ENCODE measurements around the gene NF1.

DNA sequence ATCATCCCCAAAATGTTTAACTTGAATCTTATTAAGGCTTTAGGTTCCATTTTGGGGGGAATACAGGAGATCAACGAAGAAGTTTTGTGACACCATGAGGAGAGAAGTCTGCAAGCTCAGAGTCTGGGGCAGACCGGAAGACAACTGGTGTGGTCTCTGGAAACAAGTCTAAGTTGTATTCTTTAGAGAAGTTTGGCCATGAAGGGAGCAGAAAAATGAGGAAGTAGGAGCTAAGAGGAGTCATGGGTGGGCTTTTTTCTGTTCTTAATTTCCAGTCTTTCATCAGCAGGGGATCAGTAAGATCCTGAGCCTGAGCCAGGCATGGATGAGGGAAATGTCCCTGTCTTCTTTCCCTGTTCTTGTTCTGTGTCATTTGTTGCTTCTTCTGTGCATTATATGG lies 35.8 kb upstream of the NF1 start:
- TF ChIP-seq, protein P1, sequence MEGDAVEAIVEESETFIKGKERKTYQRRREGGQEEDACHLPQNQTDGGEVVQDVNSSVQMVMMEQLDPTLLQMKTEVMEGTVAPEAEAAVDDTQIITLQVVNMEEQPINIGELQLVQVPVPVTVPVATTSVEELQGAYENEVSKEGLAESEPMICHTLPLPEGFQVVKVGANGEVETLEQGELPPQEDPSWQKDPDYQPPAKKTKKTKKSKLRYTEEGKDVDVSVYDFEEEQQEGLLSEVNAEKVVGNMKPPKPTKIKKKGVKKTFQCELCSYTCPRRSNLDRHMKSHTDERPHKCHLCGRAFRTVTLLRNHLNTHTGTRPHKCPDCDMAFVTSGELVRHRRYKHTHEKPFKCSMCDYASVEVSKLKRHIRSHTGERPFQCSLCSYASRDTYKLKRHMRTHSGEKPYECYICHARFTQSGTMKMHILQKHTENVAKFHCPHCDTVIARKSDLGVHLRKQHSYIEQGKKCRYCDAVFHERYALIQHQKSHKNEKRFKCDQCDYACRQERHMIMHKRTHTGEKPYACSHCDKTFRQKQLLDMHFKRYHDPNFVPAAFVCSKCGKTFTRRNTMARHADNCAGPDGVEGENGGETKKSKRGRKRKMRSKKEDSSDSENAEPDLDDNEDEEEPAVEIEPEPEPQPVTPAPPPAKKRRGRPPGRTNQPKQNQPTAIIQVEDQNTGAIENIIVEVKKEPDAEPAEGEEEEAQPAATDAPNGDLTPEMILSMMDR (conservative IDR thresholded peaks at IDR 0.05; ENCODE audit: low read depth, low read length), result no peak
- TF ChIP-seq EZH2phosphoT487 (IDR thresholded peaks at IDR 0.05; ENCODE audit: borderline replicate concordance, low read length) (no peak), EZH2 (IDR thresholded peaks at IDR 0.05; ENCODE audit: low read length, unreplicated experiment) (no peak)

Data from PC-3 (cell line).